Suppressor macrophage treated with lipopolysaccharide for 1 hour (primary cell): ENCODE data around the gene TRIM24.
"Not testable (repeated sequence)": the region's sequence is repeated elsewhere in the genome, so short reads cannot be mapped to it uniquely, and the experiment has no call there.

Experiments used
- DNase-seq, 3 donors: peaks; one replicate each; pipeline ENCODE4 v3.0.0-alpha.2; 2020 to 2022

Gene TRIM24

DNA sequence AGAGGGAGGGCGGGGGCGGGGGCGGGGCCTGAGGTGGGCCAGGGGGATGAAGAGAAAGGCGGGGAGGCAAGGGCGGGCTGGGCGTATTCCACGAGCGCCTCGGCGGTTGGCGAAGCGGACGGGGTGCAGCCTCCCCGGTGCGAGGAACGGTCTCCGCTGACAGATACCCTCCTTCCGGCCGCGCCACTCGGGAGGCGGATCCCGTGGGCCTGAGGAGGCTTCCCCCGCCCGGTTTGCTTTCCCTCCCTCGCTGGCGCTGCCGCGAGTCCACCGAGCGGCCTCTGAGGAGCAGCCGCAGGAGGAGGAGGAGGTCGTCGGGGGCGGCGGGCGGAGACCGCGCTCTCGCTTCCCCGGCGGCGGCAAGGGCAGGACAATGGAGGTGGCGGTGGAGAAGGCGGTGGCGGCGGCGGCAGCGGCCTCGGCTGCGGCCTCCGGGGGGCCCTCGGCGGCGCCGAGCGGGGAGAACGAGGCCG, at the start of gene TRIM24:
TRIM24 (plus strand) TSS at position 84 of the 473 bp plus-strand sequence; CDS start at position 374, 290 bp downstream.
- peak in 1 of 3 donors; percentile 100 for DNase-seq

- DNase-seq: not testable (repeated sequence)
These were observed 48.0 kb upstream of the TRIM24 start for GRCh38 chr7:138412077-138412476.

DNA sequence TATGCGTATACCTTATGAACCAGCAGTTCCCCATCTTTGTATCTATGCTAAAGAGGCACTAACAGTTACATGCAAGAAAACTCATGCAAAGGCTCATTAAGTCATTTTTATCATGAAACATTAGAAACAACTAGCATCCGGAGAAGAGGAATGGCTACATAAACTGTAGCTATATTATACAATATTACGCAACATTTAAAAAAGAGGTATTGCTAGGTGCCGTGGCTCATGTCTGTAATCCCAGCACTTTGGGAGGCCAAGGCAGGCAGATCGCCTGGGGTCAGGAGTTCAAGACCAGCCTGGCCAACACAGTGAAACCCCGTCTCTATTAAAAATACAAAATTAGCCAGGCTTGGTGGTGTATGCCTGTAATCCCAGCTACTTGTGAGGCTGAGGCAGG, 47.1 kb upstream of the TRIM24 start:
- not testable (repeated sequence) for DNase-seq

DNA sequence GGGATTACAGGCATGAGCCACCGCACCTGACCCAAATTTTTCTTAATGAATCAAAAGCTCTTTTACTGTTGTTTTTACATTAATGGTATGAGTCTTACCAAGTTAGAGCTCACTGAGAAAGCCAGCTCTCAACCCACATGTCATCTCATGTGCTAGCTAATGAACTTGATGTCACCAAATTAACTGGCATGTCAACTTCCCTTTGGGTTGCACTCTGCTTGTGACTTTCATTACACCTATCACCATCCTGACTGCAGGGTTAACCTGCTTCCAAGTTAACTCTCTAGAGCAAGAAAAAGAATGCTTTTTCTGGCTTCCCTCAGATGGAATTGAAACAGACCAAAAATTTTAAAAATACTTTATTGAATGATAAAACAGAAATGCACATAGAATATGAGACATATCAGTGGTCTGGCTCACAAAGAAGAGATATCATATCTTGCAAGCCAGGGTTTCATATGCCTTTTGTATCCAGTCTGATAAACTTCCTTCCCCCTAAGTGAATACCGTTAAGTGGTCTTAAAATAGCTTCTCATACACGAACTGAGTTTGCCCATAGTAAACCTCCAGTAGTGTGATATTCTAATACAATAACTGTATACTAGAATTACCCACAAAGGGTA, 42.9 kb upstream of the TRIM24 start:
- DNase-seq: no peak

DNA sequence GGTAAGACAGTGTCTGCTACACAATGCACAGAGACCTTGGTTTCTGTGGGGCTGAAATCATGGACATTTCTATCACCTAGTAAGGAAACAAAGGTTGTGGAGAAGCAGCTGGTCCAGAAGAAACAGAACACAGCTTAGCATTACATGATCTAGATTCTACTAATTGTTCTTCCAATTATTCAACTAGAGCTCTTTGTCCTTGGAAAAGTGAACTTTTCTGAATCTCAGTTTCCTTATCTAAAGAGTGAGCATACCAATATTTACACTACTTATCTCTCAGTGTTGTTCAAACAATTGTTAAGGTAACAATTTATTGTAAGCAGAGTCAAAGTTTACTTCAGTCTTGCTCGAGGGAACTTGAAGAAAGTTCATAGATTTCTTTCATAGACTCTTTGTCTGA, 42.3 kb upstream of the TRIM24 start:
- no peak for DNase-seq

GRCh38 chr7:138418403-138418802, 41.7 kb upstream of the TRIM24 start:
- DNase-seq: not testable (repeated sequence)

- no peak for DNase-seq
These were observed 35.0 kb upstream of the TRIM24 start for GRCh38 chr7:138425026-138425425.

- peak in 1 of 3 donors; percentile 23 for DNase-seq
These were observed 30.3 kb upstream of the TRIM24 start for GRCh38 chr7:138429577-138430250.

DNA sequence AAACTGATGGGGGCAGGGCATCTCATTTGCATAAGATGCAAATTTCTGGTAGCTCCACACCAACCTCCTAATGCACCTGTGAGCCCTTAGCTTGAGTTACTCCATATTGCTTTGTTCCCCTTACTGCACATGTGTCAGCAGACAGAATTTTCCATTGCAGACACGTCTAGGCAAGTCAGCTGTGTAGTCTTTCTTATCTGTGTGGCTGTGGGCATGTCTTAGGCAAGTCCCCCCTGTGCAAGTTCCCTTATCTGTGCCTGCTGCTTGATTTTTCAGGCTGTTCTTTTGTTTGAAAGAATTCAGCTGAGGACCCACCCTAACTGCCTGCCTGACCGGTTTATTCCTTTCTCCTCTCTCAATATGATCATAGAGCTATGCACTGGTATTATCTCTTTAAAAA, 28.5 kb upstream of the TRIM24 start:
- no peak for DNase-seq

DNA sequence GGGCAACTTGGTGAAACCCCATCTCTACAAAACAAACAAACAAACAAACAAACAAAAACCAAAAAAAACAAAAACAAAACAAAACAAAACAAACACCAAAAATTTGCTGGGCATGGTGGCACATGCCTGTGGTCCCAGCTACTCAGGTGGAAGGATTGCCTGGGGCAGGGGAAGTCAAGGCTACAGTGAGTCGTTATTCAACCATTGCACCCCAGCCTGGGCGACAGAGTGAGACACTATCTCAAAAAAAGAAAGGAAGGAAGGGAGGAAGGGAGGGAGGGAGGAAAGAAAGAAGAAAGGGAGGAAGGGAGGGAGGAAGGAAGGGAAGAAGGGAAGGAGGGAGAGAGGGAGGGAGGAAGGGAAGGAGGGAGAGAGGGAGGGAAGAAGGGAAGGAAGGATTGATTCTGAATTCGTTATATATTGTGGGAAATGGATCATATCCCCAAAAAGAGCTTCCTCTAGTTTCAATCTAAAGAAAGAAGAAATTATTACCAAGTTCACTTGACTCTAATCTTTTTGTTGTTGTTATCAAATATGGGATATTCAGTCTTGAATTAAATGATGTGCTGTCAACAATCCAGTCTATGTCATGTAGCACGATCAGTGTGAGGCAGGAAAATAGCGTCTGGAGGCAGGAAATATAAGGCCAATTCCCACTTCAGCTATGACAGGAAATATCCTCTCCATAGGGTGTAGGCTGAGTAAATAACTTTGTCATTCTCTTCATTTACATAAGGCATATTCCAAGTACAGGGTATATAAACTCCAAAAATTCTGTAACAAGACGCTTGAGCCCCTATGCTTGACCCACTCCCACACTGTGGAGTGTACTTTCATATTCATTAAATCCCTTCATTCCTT, 26.2 kb upstream of the TRIM24 start:
- DNase-seq: no peak

DNA sequence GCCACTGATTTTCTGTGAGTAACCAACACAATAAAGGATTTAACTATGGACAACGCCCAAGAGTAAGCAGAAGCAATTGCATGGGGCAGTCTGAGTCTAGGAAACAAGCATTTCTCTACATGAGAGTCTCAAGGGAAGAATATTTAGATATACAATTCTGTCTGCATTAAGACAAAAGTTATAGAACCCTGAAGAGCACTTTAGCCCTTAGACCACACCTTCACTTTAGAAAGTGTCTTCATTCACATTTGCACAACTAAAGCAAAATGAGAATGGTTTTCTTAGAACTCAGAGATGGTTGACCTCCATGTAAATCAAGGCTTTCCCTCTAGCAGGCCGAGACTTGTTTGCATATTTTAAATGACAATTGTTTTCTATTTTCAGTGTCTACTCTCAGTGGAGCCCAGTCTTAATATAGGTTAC, 25.5 kb upstream of the TRIM24 start:
- DNase-seq: no peak

DNA sequence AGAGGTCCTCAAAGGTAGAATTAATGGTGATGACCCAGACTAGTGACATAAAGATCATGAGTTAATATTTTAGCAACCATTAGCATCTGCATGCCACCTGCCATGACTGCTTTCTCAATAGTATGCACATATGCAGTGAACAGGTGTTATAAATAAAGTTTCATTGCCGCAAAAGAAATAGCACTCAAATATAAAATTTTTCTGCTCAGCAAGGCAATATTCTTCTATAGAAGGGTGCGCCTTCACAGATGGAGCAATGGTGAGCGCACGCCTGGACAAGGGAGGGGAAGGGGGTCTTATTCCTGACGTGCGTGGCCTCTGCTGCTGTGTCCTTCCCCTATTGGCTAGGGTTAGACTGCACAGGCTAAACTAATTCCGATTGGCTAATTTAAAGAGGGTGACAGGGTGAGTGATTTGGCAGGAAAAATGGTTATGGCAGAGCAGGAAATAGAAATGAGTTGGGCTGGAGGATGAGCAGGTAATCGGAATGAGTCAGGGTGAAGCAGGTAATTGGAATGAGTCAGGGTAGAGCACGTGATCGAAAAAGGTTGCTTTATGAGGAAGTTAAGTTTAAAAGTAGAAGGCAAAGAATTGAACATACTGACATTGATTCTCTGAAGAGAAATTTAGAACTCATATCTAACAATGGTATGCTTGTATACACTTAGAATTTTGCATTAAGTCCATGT, 24.7 kb upstream of the TRIM24 start:
- no peak for DNase-seq

GRCh38 chr7:138436388-138436787, 23.7 kb upstream of the TRIM24 start:
- no peak for DNase-seq

DNA sequence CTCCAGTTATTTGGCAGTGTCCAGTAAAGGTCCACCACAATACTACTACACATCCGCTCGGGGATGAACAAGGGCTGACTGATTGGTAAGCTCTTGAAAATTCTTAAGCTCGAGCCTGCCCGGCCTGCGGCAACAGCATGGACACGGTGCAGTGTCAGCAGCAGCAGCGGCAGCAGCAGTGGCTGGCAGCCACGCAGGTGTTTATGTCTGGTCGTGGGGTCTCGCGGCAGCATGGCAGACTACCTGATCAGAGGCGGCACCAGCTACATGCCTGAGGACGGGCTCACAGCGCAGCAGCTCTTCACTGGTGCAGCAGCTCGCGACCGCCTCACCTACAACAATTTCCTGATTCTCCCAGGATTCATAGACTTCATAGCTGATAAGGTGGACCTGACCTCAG, 19.6 kb upstream of the TRIM24 start:
- DNase-seq: no peak

DNA sequence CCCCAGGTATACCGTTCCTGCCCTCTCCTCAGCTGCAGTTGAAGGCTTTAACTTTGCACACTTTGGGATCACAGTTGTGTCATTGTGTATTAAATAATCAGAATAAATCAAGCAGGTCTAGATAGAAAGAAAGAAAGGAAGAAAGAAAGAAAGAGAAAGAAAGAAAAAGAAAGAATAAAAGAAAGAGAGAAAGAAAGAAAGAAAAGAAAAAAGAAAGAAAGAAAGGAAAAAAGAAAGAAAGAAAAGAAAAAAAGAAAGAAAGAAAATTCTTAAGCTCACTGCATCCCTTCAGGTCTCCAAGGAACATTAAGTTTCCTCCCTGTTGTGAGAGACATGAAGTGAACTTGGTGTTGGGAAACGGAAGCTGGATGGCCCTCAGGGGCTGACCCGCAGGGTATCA, 17.2 kb upstream of the TRIM24 start:
- no peak for DNase-seq

GRCh38 chr7:138449580-138449979, 10.5 kb upstream of the TRIM24 start:
- DNase-seq: peak in 1 of 3 donors; percentile 22

DNA sequence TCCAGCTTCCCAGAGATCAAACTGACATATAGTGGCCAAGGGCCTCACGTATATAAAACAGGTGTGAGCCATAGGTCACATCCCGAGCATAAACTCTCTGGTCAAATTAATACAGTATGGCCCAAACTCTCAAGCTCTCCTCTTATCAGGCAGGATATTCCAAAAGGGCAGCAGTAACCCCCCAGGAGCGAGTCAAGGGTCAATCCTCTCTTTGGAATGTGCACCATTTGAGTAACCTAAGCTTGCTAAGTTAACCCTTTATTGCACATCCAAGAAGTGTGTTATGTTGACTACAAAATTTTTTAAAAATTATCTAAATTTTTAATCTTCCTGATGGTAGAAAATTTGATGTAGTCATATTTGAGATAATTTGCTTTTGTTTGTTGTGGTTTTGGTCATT, 4.5 kb upstream of the TRIM24 start:
- DNase-seq: no peak

DNA sequence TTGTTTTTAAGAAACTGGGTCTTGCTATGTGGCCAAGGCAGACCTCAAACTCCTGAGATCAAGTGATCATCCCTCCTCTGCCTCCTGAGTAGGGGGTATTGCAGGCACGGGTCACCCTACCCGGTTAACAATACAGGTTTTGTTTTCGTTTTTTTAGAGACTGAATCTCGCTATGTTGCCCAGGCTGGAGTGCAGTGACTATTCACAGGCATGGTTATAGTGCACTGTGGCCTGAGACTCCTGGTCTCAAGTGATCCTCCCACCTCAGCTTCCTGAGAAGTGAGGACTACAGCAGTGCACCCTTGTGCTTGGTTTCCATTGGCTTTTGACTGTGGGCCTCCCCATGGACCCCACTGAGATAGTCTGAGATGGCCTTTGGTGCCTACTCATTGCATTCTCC, 3.8 kb upstream of the TRIM24 start:
- DNase-seq: no peak

DNA sequence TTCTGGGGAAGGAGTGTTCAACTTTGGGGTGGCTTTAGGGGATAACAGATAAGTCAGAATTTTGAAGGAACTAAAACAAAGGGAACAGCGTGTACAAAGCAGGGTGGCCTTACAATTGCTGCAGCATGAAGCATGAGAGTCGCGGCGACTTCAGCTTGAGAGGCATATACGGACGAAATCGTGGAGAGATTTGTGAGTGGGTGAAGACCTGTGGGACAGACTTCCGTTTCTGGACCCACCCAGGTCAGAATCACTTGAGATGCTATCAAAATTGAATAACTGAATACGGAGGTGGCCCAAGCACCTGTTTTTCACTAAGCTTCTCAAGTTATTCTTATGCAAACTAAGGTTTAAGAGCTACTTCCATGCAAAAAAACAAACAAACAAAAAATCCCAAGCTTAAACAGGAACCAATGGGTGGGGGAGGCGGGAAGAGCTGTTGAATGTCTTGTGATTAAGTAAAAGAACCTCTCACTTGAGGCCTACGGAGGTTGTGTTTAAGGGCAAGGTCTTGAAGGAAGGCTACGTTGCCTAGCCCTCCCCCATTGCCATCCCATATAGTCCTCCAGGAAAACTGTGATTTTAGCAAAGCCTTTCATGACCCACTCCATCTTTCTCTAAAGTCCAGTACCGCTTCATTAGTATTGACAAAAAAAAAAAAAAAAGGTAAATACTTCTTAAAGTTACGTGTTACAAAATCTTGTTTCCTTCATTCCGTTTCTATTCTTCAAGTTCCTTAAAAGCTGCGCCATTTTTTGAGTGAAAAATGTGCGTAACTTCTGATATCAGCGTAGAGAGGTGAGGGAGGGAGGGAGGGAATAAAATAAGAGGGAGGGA, 1.3 kb upstream of the TRIM24 start:
- peak in 2 of 3 donors; percentile 49 to 54 for DNase-seq

GRCh38 chr7:138459413-138460175, 465 bp upstream of the TRIM24 start:
- peak in 2 of 3 donors; percentile 99 for DNase-seq
